ENCODE measurements around the gene ATG3. TPM values are rescaled to one million over a fixed set of nuclear protein-coding genes. Genes with fewer than 3 reads are reported as not detected.
"Not testable (repeated sequence)": the region's sequence is repeated elsewhere in the genome, so short reads cannot be mapped to it uniquely, and the experiment has no call there.

Gene ATG3
- total RNA-seq, 4 donors from 2014 or later, result 41.7 to 55.1 (median 44.3) TPM

DNA sequence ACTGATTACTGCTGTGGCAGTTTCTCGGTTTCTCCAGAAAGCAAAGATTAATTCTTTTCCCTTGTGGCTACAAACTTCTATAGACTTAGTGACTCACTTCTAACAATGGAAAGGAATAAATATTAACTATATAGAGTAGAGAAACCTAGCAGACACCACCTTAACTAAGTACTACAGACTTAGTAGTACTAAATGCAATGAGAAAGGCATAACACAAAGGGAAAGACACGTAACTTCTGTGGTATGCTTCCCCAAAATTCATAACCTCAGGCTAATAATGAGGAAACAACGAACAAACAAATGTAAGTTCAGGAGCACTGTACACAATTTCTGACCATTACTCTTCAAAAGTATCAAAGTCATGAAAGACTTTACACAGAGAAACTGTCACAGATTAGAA is 31.2 kb downstream of the ATG3 start:
- Histone ChIP-seq H3K4me1 (no peaks in the 10 kb centered on the region), H3K27ac (no peak overlapping the region), H3K27me3 (no peaks in the 10 kb centered on the region), H3K36me3 (peaks cover 0 to 75% of the 10 kb centered on the region in 2 donors), H3K9me3 (no peaks in the 10 kb centered on the region), H3K4me3 (no peak overlapping the region)
- no peak for ATAC-seq
- no peak for TF ChIP-seq EP300 (IDR thresholded peaks at IDR 0.05)
- no peak for TF ChIP-seq POLR2AphosphoS5 (IDR thresholded peaks at IDR 0.05)
- TF ChIP-seq, protein P1, sequence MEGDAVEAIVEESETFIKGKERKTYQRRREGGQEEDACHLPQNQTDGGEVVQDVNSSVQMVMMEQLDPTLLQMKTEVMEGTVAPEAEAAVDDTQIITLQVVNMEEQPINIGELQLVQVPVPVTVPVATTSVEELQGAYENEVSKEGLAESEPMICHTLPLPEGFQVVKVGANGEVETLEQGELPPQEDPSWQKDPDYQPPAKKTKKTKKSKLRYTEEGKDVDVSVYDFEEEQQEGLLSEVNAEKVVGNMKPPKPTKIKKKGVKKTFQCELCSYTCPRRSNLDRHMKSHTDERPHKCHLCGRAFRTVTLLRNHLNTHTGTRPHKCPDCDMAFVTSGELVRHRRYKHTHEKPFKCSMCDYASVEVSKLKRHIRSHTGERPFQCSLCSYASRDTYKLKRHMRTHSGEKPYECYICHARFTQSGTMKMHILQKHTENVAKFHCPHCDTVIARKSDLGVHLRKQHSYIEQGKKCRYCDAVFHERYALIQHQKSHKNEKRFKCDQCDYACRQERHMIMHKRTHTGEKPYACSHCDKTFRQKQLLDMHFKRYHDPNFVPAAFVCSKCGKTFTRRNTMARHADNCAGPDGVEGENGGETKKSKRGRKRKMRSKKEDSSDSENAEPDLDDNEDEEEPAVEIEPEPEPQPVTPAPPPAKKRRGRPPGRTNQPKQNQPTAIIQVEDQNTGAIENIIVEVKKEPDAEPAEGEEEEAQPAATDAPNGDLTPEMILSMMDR (IDR thresholded peaks at IDR 0.05), result no peak
- TF ChIP-seq POLR2A (IDR thresholded peaks at IDR 0.05), result no peak
- WGBS, 2 donors (ENCODE audit: low coverage in 1 of 2), result 82 to 86% methylated on average over 3 of the region's 3 CpGs

DNA sequence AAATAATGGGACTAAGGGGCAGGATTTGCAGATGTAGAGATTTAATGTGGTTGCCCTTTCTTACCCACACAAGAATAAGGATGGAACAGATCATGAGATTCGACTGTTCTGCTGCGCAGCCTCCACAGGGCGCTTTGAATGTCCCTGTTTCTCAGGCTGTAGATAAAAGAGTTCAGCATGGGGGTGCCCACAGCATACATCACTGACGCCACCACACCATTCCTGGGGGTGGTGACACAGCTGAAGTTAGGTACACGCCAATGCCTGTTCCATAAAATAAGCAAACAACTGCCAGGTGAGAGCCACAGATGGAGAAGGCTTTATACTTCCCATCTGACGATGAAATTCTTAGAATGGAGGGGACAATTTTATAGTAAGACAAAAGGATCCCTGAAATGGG is 37.6 kb downstream of the ATG3 start:
- H3K4me3 ChIP-seq, ATAC-seq, H3K27ac ChIP-seq, H3K4me1 ChIP-seq, H3K9me3 ChIP-seq, H3K27me3 ChIP-seq: not testable (repeated sequence)
- WGBS, 2 donors (ENCODE audit: low coverage in 1 of 2), result 93 to 96% methylated on average over 5 to 6 of the region's 6 CpGs
- peaks cover 0 to 46% of the 10 kb centered on the region in 2 donors for H3K36me3 ChIP-seq

DNA sequence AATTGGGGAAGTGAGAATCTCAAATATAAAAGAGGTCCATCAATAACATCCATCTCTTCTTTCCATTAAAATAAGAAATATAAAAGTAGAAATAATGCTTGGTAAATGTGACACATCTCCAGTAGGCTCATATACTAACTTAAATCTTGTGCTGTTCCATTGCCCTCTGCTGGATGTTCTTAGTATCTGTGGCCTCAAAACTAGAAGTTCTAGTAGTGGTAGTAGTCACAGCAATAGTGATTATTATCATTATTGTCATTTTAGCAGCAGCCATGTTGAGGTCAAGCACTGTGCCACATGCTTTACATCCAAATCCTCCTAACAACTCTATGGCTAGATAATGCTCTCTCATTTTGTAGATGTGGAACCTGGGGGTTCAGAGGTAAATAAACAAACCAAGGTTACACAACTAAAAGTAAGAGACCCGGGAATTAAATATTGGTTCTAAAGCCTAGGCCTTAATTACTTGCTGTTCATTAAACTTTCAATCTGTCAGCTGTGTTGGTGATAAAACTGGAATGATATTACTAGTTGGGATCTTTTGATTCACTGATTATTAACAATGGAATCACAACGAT is 42.2 kb downstream of the ATG3 start:
- H3K27me3 ChIP-seq, result no peaks in the 10 kb centered on the region
- no peaks in the 10 kb centered on the region for H3K4me1 ChIP-seq
- ATAC-seq, result peak; percentile 41
- H3K36me3 ChIP-seq, result peaks cover 0 to 9% of the 10 kb centered on the region in 2 donors
- TF ChIP-seq POLR2AphosphoS5 (IDR thresholded peaks at IDR 0.05) (no peak), POLR2A (IDR thresholded peaks at IDR 0.05) (no peak), EP300 (IDR thresholded peaks at IDR 0.05) (no peak)
- TF ChIP-seq, protein P1 (IDR thresholded peaks at IDR 0.05), result peak; percentile 51 to 83 (median 71)
- H3K27ac ChIP-seq, result no peak overlapping the region
- H3K9me3 ChIP-seq, result no peaks in the 10 kb centered on the region
- no peak overlapping the region for H3K4me3 ChIP-seq
- WGBS, 2 donors (ENCODE audit: low coverage in 1 of 2), result 72 to 85% methylated on average over 2 of the region's 2 CpGs

DNA sequence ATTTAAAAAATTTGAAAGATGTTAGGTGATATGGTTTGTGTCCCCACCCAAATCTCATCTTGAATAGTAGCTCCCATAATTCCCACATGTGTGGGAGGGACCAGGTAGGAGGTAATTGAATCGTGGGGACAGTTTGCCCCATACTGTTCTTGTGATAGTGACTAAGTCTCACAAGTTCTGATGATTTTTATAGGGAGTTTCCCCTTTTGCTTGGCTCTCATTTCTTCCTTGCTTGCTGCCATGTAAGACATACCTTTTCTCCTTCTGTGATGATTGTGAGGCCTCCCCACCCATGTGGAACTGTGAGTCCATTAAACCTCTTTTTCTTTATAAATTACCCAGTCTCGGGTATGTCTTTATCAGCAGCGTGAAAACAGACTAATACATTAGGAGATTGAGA is 42.8 kb downstream of the ATG3 start:
- ATAC-seq, result not testable (repeated sequence)
- WGBS, 2 donors (ENCODE audit: low coverage in 1 of 2), result 49 to 70% methylated on average over 3 of the region's 3 CpGs

DNA sequence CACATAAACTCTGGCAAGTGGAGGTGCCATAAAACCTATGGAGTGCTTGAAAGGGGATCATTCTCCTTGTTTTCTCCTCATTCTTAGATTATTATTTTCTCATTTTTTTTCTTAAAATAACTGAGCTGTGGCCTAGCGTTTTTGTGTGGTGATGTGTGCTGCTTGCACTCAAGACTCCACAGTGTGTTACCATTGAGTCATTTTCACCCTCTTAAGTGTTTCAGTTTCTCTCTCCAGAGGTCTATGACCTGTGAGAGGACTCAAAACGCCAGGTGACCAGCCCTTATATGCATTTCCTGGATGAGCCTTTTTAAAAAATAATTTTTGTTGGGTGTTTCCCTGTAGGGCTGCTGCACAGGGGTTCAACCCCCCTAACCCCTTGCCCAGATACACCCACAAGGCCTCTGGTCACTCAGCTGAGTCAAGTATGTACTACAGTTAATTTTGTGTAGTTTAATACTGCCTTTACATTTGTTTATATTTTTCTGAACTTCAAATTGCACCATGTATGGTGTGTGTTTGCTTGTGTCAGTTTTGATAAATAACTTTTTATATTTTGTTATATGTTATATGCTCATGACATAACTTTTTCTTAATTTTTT is 47.1 kb downstream of the ATG3 start:
- Histone ChIP-seq H3K27me3 (no peaks in the 10 kb centered on the region), H3K27ac (no peak overlapping the region), H3K4me3 (no peak overlapping the region), H3K9me3 (no peaks in the 10 kb centered on the region), H3K36me3 (no peaks in the 10 kb centered on the region), H3K4me1 (no peaks in the 10 kb centered on the region)
- no peak for TF ChIP-seq POLR2A (IDR thresholded peaks at IDR 0.05)
- no peak for ATAC-seq
- WGBS, 2 donors (ENCODE audit: low coverage in 1 of 2), result 57 to 66% methylated on average over 2 of the region's 2 CpGs

More for the DNA sequence above, 42.8 kb downstream of the ATG3 start:
- not testable (repeated sequence) for H3K36me3 ChIP-seq, H3K9me3 ChIP-seq, H3K27me3 ChIP-seq, H3K27ac ChIP-seq, H3K4me3 ChIP-seq, H3K4me1 ChIP-seq

DNA sequence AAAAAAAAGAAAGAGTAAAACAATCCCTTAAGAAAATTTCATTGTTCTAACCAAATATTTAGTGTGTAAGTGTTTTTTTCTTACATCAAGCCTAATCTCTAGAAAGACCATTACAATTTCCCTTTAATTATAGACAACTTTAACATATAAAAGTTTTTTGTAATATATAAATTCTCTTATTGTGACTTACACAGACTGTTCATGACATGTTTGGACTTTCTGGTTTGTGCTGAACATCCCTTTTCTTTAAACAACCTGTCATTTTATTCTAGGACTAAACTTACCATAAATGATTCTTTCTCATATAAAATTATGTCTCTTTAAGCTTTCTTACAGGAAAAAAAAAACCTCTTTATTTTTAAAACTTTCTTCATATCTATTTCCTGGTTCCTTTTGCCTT is 49.4 kb downstream of the ATG3 start:
- H3K27ac ChIP-seq, result no peak overlapping the region
- H3K36me3 ChIP-seq, result no peaks in the 10 kb centered on the region
- no peak overlapping the region for H3K4me3 ChIP-seq
- H3K27me3 ChIP-seq, result no peaks in the 10 kb centered on the region
- TF ChIP-seq EP300 (IDR thresholded peaks at IDR 0.05), result no peak
- TF ChIP-seq, protein P1 (IDR thresholded peaks at IDR 0.05), result no peak
- no peak for TF ChIP-seq POLR2A (IDR thresholded peaks at IDR 0.05)
- no peak for TF ChIP-seq POLR2AphosphoS5 (IDR thresholded peaks at IDR 0.05)
- H3K9me3 ChIP-seq, result no peaks in the 10 kb centered on the region
- no peak for ATAC-seq
- no peaks in the 10 kb centered on the region for H3K4me1 ChIP-seq

Data from gastroesophageal sphincter (tissue), 4 donors.